ENCODE data around the gene EGFR.

Gene EGFR

GRCh38 chr7:55088620-55089019 is 69.8 kb downstream of the EGFR start:
- no peak for DNase-seq (ENCODE audit: low spot score)
- no peak for TF ChIP-seq CTCF (IDR thresholded peaks at IDR 0.05; ENCODE audit: extremely low read depth, insufficient read depth, missing control alignments)
- in situ Hi-C loops (cut with MboI; ENCODE audit: low pct_unique_long_range_greater_than_20kb, low sequenced_read_pairs, unreplicated experiment), result no loop called here

- no peak for TF ChIP-seq CTCF (IDR thresholded peaks at IDR 0.05; ENCODE audit: extremely low read depth, insufficient read depth, missing control alignments)
- no peak for DNase-seq (ENCODE audit: low spot score)
- in situ Hi-C loops (cut with MboI; ENCODE audit: low pct_unique_long_range_greater_than_20kb, low sequenced_read_pairs, unreplicated experiment), result no loop called here
These were observed 73.6 kb downstream of the EGFR start for GRCh38 chr7:55092186-55092974.

- no peak for TF ChIP-seq CTCF (IDR thresholded peaks at IDR 0.05; ENCODE audit: extremely low read depth, insufficient read depth, missing control alignments)
These were observed 74.2 kb downstream of the EGFR start for GRCh38 chr7:55092975-55093373.

GRCh38 chr7:55093674-55094073 is 74.9 kb downstream of the EGFR start:
- DNase-seq (ENCODE audit: low spot score), result no peak
- no peak for TF ChIP-seq CTCF (IDR thresholded peaks at IDR 0.05; ENCODE audit: extremely low read depth, insufficient read depth, missing control alignments)
- in situ Hi-C loops (cut with MboI; ENCODE audit: low pct_unique_long_range_greater_than_20kb, low sequenced_read_pairs, unreplicated experiment), result no loop called here

More at GRCh38 chr7:55092975-55093373, 74.2 kb downstream of the EGFR start:
- DNase-seq (ENCODE audit: low spot score), result no peak
- in situ Hi-C loops (cut with MboI; ENCODE audit: low pct_unique_long_range_greater_than_20kb, low sequenced_read_pairs, unreplicated experiment), result no loop called here

GRCh38 chr7:55094092-55094690 is 75.4 kb downstream of the EGFR start:
- in situ Hi-C loops (cut with MboI; ENCODE audit: low pct_unique_long_range_greater_than_20kb, low sequenced_read_pairs, unreplicated experiment), result no loop called here
- DNase-seq (ENCODE audit: low spot score), result no peak
- TF ChIP-seq CTCF (IDR thresholded peaks at IDR 0.05; ENCODE audit: extremely low read depth, insufficient read depth, missing control alignments), result no peak

- no peak for DNase-seq (ENCODE audit: low spot score)
- in situ Hi-C loops (cut with MboI; ENCODE audit: low pct_unique_long_range_greater_than_20kb, low sequenced_read_pairs, unreplicated experiment), result no loop called here
- TF ChIP-seq CTCF (IDR thresholded peaks at IDR 0.05; ENCODE audit: extremely low read depth, insufficient read depth, missing control alignments), result no peak
These were observed 76.9 kb downstream of the EGFR start for GRCh38 chr7:55095672-55096071.
